Trophoblast cell (in vitro differentiated cells and primary cell): Measurements from ENCODE around the gene PAPOLB.
"Not testable (repeated sequence)": the region's sequence is repeated elsewhere in the genome, so short reads cannot be mapped to it uniquely, and the experiment has no call there.

Source experiments
- DNase-seq, 2 donors: peaks; one replicate each; pipeline ENCODE4 v3.0.0-alpha.2; 2016
- H2AFZ ChIP-seq: 2 replicates; pipeline ENCODE4 v1.6.1; 2013; ENCODE audit warnings: low read length, moderate library complexity, mild to moderate bottlenecking; ENCODE audit not compliant: insufficient read depth, poor library complexity
- H2AK5ac ChIP-seq: 2 replicates; pipeline ENCODE4 v1.6.1; 2013; ENCODE audit warnings: mild to moderate bottlenecking, low read length
- H2BK120ac ChIP-seq: 2 replicates; pipeline ENCODE4 v1.6.1; 2013; ENCODE audit warnings: low read length, mild to moderate bottlenecking, moderate library complexity; ENCODE audit not compliant: insufficient read depth, poor library complexity
- H2BK12ac ChIP-seq: 2 replicates; pipeline ENCODE4 v1.6.1; 2013; ENCODE audit warnings: mild to moderate bottlenecking, low read length, moderate library complexity
- H2BK5ac ChIP-seq: 2 replicates; pipeline ENCODE4 v1.6.1; 2013; ENCODE audit warnings: low read length, low read depth, moderate library complexity, mild to moderate bottlenecking; ENCODE audit not compliant: poor library complexity
- H3K14ac ChIP-seq: 2 replicates; pipeline ENCODE4 v1.6.1; 2013; ENCODE audit warnings: mild to moderate bottlenecking, low read length
- H3K18ac ChIP-seq: 2 replicates; pipeline ENCODE4 v1.6.1; 2013; ENCODE audit warnings: mild to moderate bottlenecking, low read length
- H3K23ac ChIP-seq: 2 replicates; pipeline ENCODE4 v1.6.1; 2013; ENCODE audit warnings: low read length
- H3K27ac ChIP-seq: 2 replicates; pipeline ENCODE4 v1.5.1; 2013; ENCODE audit warnings: low read depth, mild to moderate bottlenecking, inconsistent platforms, low read length, moderate library complexity
- H3K27me3 ChIP-seq: 2 replicates; pipeline ENCODE4 v1.6.1; 2013; ENCODE audit warnings: inconsistent platforms, mild to moderate bottlenecking, low read length, moderate library complexity; ENCODE audit not compliant: insufficient read depth
- H3K36me3 ChIP-seq, 2 experiments: 1 replicate in 1 of 2; 2 replicates in 1 of 2; pipeline ENCODE4 v1.6.1; 2013; ENCODE audit warnings: low read length in 2 of 2, mild to moderate bottlenecking in 2 of 2, moderate library complexity in 1 of 2; ENCODE audit not compliant: insufficient read depth in 2 of 2, control insufficient read depth in 1 of 2
- H3K4ac ChIP-seq: 2 replicates; pipeline ENCODE4 v1.6.1; 2013; ENCODE audit warnings: low read depth, mild to moderate bottlenecking, low read length, moderate library complexity
- H3K4me1 ChIP-seq, 2 experiments: 1 replicate in 1 of 2; 2 replicates in 1 of 2; pipeline ENCODE4 v1.6.1; 2013; ENCODE audit warnings: low read length in 2 of 2, mild to moderate bottlenecking in 2 of 2, moderate library complexity in 1 of 2; ENCODE audit not compliant: insufficient read depth in 2 of 2, control insufficient read depth in 1 of 2
- H3K4me2 ChIP-seq: 2 replicates; pipeline ENCODE4 v1.6.1; 2013; ENCODE audit warnings: inconsistent platforms, mild to moderate bottlenecking, low read length, moderate library complexity
- H3K4me3 ChIP-seq: 2 replicates; pipeline ENCODE4 v1.5.1; 2013; ENCODE audit warnings: mild to moderate bottlenecking, low read depth, low read length, inconsistent platforms
- H3K79me1 ChIP-seq: one replicate; pipeline ENCODE4 v1.6.1; 2013; ENCODE audit warnings: low read length
- H3K79me2 ChIP-seq: 2 replicates; pipeline ENCODE4 v1.6.1; 2013; ENCODE audit warnings: low read length, mild to moderate bottlenecking; ENCODE audit not compliant: control insufficient read depth, insufficient read depth, poor library complexity
- H3K9ac ChIP-seq: 2 replicates; pipeline ENCODE4 v1.6.1; 2013; ENCODE audit warnings: mild to moderate bottlenecking, low read length
- H3K9me3 ChIP-seq: 2 replicates; pipeline ENCODE4 v1.6.1; 2013; ENCODE audit warnings: low read depth, mild to moderate bottlenecking, control low read depth, inconsistent platforms, low read length; ENCODE audit not compliant: insufficient read depth
- H4K12ac ChIP-seq: 2 replicates; pipeline ENCODE4 v1.6.1; 2013; ENCODE audit warnings: low read depth, mild to moderate bottlenecking, low read length, moderate library complexity
- H4K8ac ChIP-seq: 2 replicates; pipeline ENCODE4 v1.6.1; 2013; ENCODE audit warnings: low read depth, mild to moderate bottlenecking, low read length, moderate library complexity
- H4K91ac ChIP-seq: one replicate; pipeline ENCODE4 v1.6.1; 2013; ENCODE audit warnings: low read depth, mild to moderate bottlenecking, low read length, moderate library complexity
- WGBS: extraction: QIAGEN DNeasy Blood & Tissue Kit; methylation state at CpG from one replicate; pipeline ENCODE4 v1.1.7; 2013; ENCODE audit warnings: missing lambda C conversion rate; ENCODE audit not compliant: insufficient read length, insufficient coverage; ENCODE audit errors: extremely low coverage; 5-methylcytosine and 5-hydroxymethylcytosine counted together

The PAPOLB gene

DNA sequence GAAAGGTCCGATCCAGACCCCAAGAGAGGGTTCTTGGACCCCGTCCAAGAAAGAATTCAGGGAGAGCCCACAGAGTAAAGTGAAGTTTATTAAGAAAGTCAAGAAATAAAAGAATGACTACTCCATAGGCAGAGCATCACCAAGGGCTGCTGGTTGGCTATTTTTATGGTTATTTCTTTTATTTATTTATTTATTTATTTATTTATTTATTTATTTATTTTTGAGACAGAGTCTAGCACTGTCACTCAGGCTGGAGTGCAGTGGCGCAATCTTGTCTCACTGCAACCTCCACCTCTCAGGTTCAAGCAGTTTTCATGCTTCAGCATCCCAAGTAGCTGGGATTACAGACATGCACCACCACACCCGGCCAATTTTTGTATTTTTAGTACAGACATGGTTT is 31.4 kb upstream of the PAPOLB start:
- H2AFZ ChIP-seq, H3K4me1 ChIP-seq, H2BK12ac ChIP-seq, H4K8ac ChIP-seq, H3K27me3 ChIP-seq, H3K4ac ChIP-seq, H4K91ac ChIP-seq, H2BK5ac ChIP-seq, H4K12ac ChIP-seq, DNase-seq, H3K4me3 ChIP-seq, H3K27ac ChIP-seq, H3K18ac ChIP-seq, H3K79me2 ChIP-seq, H3K79me1 ChIP-seq, H3K23ac ChIP-seq, H2AK5ac ChIP-seq, H3K36me3 ChIP-seq, H3K4me2 ChIP-seq, H3K14ac ChIP-seq, H3K9me3 ChIP-seq, H3K9ac ChIP-seq, H2BK120ac ChIP-seq: not testable (repeated sequence)
- no CpG with 5 or more reads among the region's 4 CpGs for WGBS

DNA sequence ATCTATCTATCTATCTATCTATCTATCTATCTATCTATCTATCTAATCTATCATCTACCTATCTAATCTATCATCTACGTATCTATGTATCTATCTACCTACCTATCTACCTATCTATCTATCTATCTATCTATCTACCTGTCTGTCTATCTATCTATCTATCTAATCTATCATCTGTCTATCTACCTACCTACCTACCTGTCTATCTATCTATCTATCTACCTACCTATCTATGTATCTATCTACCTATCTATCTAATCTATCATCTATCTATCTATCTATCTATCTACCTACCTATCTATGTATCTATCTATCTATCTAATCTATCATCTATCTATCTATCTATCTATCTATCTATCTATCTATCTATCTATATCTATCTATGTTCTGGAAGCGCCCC is 29.7 kb upstream of the PAPOLB start:
- not testable (repeated sequence) for H3K23ac ChIP-seq, H4K91ac ChIP-seq, H2AFZ ChIP-seq, H2BK5ac ChIP-seq, H3K4me2 ChIP-seq, H2BK12ac ChIP-seq, H3K4me3 ChIP-seq, H3K27ac ChIP-seq, H3K79me1 ChIP-seq, H3K27me3 ChIP-seq, H2AK5ac ChIP-seq, H4K12ac ChIP-seq, H3K14ac ChIP-seq, H3K9ac ChIP-seq, H4K8ac ChIP-seq, H2BK120ac ChIP-seq, H3K9me3 ChIP-seq, H3K36me3 ChIP-seq, H3K4ac ChIP-seq, H3K18ac ChIP-seq, H3K4me1 ChIP-seq, DNase-seq, H3K79me2 ChIP-seq
- no CpG with 5 or more reads among the region's 2 CpGs for WGBS

DNA sequence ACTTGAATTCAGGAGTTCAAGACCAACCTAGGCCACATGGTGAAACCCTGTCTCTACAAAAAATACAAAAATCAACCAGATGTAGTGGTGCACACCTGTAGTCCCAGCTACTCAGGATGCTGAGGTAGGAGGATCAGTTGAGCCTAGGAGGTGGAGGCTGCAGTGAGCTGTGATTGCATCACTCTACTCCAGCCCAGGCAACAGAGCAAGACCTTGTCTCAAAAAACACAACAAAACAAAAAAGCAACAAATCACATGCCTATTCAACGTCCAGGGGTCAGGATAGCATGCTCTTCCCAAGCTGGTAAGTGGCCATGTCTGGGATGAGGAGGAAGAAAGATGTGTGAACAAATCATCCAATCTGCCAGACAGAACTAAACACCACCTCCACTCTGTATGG is 27.9 kb upstream of the PAPOLB start:
- no peaks in the 10 kb centered on the region for H3K27me3 ChIP-seq
- H3K23ac ChIP-seq = no peak overlapping the region
- H2BK12ac ChIP-seq = no peak overlapping the region
- no peak overlapping the region for H4K91ac ChIP-seq
- H3K79me1 ChIP-seq = no peaks in the 10 kb centered on the region
- H3K9ac ChIP-seq = no peak overlapping the region
- peaks cover 4% of the 10 kb centered on the region for H3K9me3 ChIP-seq
- H3K4me1 ChIP-seq = no peaks in the 10 kb centered on the region
- H3K18ac ChIP-seq = no peak overlapping the region
- H3K4me2 ChIP-seq = no peak overlapping the region
- H3K27ac ChIP-seq = no peak overlapping the region
- H3K4me3 ChIP-seq = no peak overlapping the region
- H2AFZ ChIP-seq = no peak overlapping the region
- no peaks in the 10 kb centered on the region for H3K79me2 ChIP-seq
- H2AK5ac ChIP-seq = no peak overlapping the region
- H2BK120ac ChIP-seq = no peak overlapping the region
- H4K8ac ChIP-seq = no peak overlapping the region
- no peak for DNase-seq
- H3K4ac ChIP-seq = no peak overlapping the region
- no peak overlapping the region for H3K14ac ChIP-seq
- no peak overlapping the region for H2BK5ac ChIP-seq
- H4K12ac ChIP-seq = no peak overlapping the region
- H3K36me3 ChIP-seq = no peaks in the 10 kb centered on the region
- WGBS = no CpG with 5 or more reads among the region's 1 CpG

DNA sequence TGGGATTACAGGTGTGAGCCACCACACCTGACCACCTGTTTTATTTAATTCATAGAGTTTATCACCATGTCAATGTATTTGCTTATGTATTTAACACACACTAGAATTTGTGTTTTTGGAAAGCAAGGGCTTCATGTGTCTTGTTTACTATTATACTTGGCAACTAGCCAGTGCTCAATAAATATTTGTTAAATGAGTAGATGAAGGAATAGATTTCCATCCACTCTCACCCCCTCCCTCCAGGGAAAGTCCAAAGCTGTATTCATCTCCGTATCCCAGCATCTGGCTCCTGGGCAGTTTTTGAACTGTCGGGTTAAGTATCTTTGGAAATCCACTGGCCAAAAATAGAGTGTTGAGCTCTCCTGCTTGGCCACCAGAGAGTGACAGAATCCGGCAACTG is 26.3 kb upstream of the PAPOLB start:
- no peak overlapping the region for H3K4ac ChIP-seq
- H3K79me2 ChIP-seq = peaks cover 2% of the 10 kb centered on the region
- H3K36me3 ChIP-seq = no peaks in the 10 kb centered on the region
- H3K14ac ChIP-seq = no peak overlapping the region
- H4K91ac ChIP-seq = no peak overlapping the region
- H3K27me3 ChIP-seq = peaks cover 5% of the 10 kb centered on the region
- no peak overlapping the region for H4K8ac ChIP-seq
- no peak overlapping the region for H3K18ac ChIP-seq
- no peak overlapping the region for H2AFZ ChIP-seq
- H3K9ac ChIP-seq = no peak overlapping the region
- H2BK5ac ChIP-seq = no peak overlapping the region
- H3K79me1 ChIP-seq = no peaks in the 10 kb centered on the region
- no peak overlapping the region for H3K23ac ChIP-seq
- no peak for DNase-seq
- peaks cover 3 to 4% of the 10 kb centered on the region in 2 experiments for H3K4me1 ChIP-seq
- H3K4me3 ChIP-seq = no peak overlapping the region
- no peak overlapping the region for H3K27ac ChIP-seq
- H2BK120ac ChIP-seq = no peak overlapping the region
- H2BK12ac ChIP-seq = no peak overlapping the region
- no peak overlapping the region for H2AK5ac ChIP-seq
- no peak overlapping the region for H4K12ac ChIP-seq
- WGBS = no CpG with 5 or more reads among the region's 3 CpGs
- H3K9me3 ChIP-seq = peaks cover 3% of the 10 kb centered on the region
- no peak overlapping the region for H3K4me2 ChIP-seq
